IMR-90 (cell line): ENCODE results near the gene MED13. TPM values are rescaled to one million over a fixed set of nuclear protein-coding genes. Genes with fewer than 3 reads are reported as not detected.

Experiments
- ATAC-seq: fragments of 200-7000 bp; cut with Tn5 transposase; 2 replicates; pipeline ENCODE4 v1.9.1; 2020; ENCODE audit warnings: low read depth, mild to moderate bottlenecking, moderate library complexity
- BruUV-seq: library from RNA; stranded (reverse); fragments of 400-500 nt; replicated peaks from 2 replicates; lab custom pipeline; 2021; lab: Mats Ljungman, UMichigan
- CTCF ChIA-PET: fragments of 300-600 bp; formaldehyde crosslinking; extraction: SDS; loops from one replicate; lab custom pipeline; 2021; ENCODE audit warnings: antibody characterized with exemption; lab: Yijun Ruan, JAX
- POLR2A ChIA-PET: fragments of 300-600 bp; sonication (Branson Sonifier 250); formaldehyde crosslinking; loops from one replicate; lab custom pipeline; 2022; ENCODE audit warnings: antibody characterized with exemption; ENCODE audit not compliant: unreplicated experiment; lab: Charles Lee
- DNase-seq: peaks from one replicate; pipeline ENCODE4 v3.0.0; 2013
- H2AFZ ChIP-seq: replicated peaks from 2 replicates; pipeline ENCODE3; 2013; ENCODE audit warnings: low read length, mild to moderate bottlenecking; ENCODE audit not compliant: poor library complexity
- H2AK5ac ChIP-seq: 2 replicates; pipeline ENCODE4 v1.6.1; 2013; ENCODE audit warnings: low read depth, low read length, inconsistent platforms
- H2AK9ac ChIP-seq: replicated peaks from 2 replicates; pipeline ENCODE3; 2013; ENCODE audit warnings: mild to moderate bottlenecking, low read depth, low read length, moderate library complexity; ENCODE audit not compliant: poor library complexity
- H2BK120ac ChIP-seq: 2 replicates; pipeline ENCODE4 v1.6.1; 2013; ENCODE audit warnings: low read depth, low read length, inconsistent platforms
- H2BK15ac ChIP-seq: 3 replicates; pipeline ENCODE4 v1.6.1; 2013; ENCODE audit warnings: low read depth, low read length, inconsistent platforms
- H2BK20ac ChIP-seq: 2 replicates; pipeline ENCODE4 v1.6.1; 2013; ENCODE audit warnings: low read depth, mild to moderate bottlenecking, inconsistent platforms, low read length, moderate library complexity
- H2BK5ac ChIP-seq: 2 replicates; pipeline ENCODE4 v1.6.1; 2013; ENCODE audit warnings: mild to moderate bottlenecking, low read depth, low read length, inconsistent platforms; ENCODE audit not compliant: poor library complexity, severe bottlenecking
- H3K14ac ChIP-seq: replicated peaks from 2 replicates; pipeline ENCODE4 v1.6.1; 2013; ENCODE audit warnings: low read depth, low read length, inconsistent platforms
- H3K18ac ChIP-seq: 2 replicates; pipeline ENCODE4 v1.6.1; 2013; ENCODE audit warnings: low read depth, low read length, control low read depth
- H3K23ac ChIP-seq: 2 replicates; pipeline ENCODE4 v1.6.1; 2013; ENCODE audit warnings: low read depth, low read length, inconsistent platforms
- H3K27ac ChIP-seq: 2 replicates; pipeline ENCODE4 v1.5.1; 2013; ENCODE audit warnings: mild to moderate bottlenecking, control low read depth, low read length; ENCODE audit not compliant: insufficient read depth
- H3K27me3 ChIP-seq: 2 replicates; pipeline ENCODE4 v1.6.1; 2013; ENCODE audit warnings: low read length; ENCODE audit not compliant: control insufficient read depth, insufficient read depth
- H3K36me3 ChIP-seq: 2 replicates; pipeline ENCODE4 v1.6.1; 2013; ENCODE audit warnings: low read length, mixed read lengths; ENCODE audit not compliant: control insufficient read depth, insufficient read depth
- H3K4ac ChIP-seq: 2 replicates; pipeline ENCODE4 v1.6.1; 2013; ENCODE audit warnings: low read depth, low read length, inconsistent platforms
- H3K4me1 ChIP-seq: 2 replicates; pipeline ENCODE4 v1.6.1; 2013; ENCODE audit warnings: low read length, mixed read lengths; ENCODE audit not compliant: control insufficient read depth, insufficient read depth
- H3K4me2 ChIP-seq: 2 replicates; pipeline ENCODE4 v1.6.1; 2013; ENCODE audit warnings: low read depth, mild to moderate bottlenecking, control low read depth, low read length, moderate library complexity
- H3K4me3 ChIP-seq: 2 replicates; pipeline ENCODE4 v1.5.1; 2013; ENCODE audit warnings: low read depth, mild to moderate bottlenecking, control low read depth, low read length, moderate library complexity; ENCODE audit not compliant: insufficient read depth
- H3K56ac ChIP-seq: 2 replicates; pipeline ENCODE4 v1.6.1; 2013; ENCODE audit warnings: low read length, inconsistent platforms; ENCODE audit not compliant: insufficient read depth; ENCODE audit errors: extremely low read depth
- H3K79me1 ChIP-seq, 2 experiments: 2 replicates each; pipeline ENCODE4 v1.6.1; 2013; ENCODE audit warnings: low read length in 2 of 2, inconsistent platforms in 1 of 2, low read depth in 1 of 2
- H3K9ac ChIP-seq: 2 replicates; pipeline ENCODE4 v1.6.1; 2013; ENCODE audit warnings: low read depth, low read length, control low read depth
- H3K9me1 ChIP-seq: 2 replicates; pipeline ENCODE4 v1.6.1; 2013; ENCODE audit warnings: low read length, inconsistent platforms; ENCODE audit not compliant: insufficient read depth
- H3K9me3 ChIP-seq: 2 replicates; pipeline ENCODE4 v1.6.1; 2013; ENCODE audit warnings: low read length; ENCODE audit not compliant: control insufficient read depth, insufficient read depth
- H4K20me1 ChIP-seq: 2 replicates; pipeline ENCODE4 v1.6.1; 2013; ENCODE audit warnings: low read length, inconsistent platforms; ENCODE audit not compliant: insufficient read depth
- H4K5ac ChIP-seq: 2 replicates; pipeline ENCODE4 v1.6.1; 2013; ENCODE audit warnings: mild to moderate bottlenecking, low read depth, low read length, control low read depth
- H4K8ac ChIP-seq, 2 experiments: 2 replicates each; pipeline ENCODE4 v1.6.1; 2013; ENCODE audit warnings: low read depth in 2 of 2, low read length in 2 of 2, control low read depth in 1 of 2, inconsistent platforms in 1 of 2
- H4K91ac ChIP-seq: 2 replicates; pipeline ENCODE4 v1.6.1; 2013; ENCODE audit warnings: low read depth, low read length, inconsistent platforms; ENCODE audit not compliant: insufficient read depth
- CEBPB ChIP-seq: IDR thresholded peaks from 2 replicates; pipeline ENCODE4 v1.6.1; 2012; ENCODE audit warnings: low read depth, low read length, improper control_type of control experiment
- SMC3 ChIP-seq: fragments of 150-350 bp; IDR thresholded peaks from 2 replicates; pipeline ENCODE4 v1.6.1; 2016; ENCODE audit warnings: low read depth, mild to moderate bottlenecking, antibody characterized with exemption, low read length, moderate library complexity
- WGBS, 2 experiments: methylation state at CpG; one replicate each; pipeline versions ENCODE4 v1.1.5 to v1.1.7; 2013; ENCODE audit warnings: missing lambda C conversion rate in 2 of 2; ENCODE audit not compliant: insufficient read length in 1 of 2; ENCODE audit errors: extremely low coverage in 2 of 2; 5-methylcytosine and 5-hydroxymethylcytosine counted together
- dilution Hi-C: fragments of 300-500 bp; cut with HindIII; formaldehyde crosslinking; loops from one replicate; pipeline ENCODE4 v1.14.3; 2018; ENCODE audit warnings: low sequenced_read_pairs; ENCODE audit not compliant: unreplicated experiment
- in situ Hi-C: fragments of 300-500 bp; cut with MboI; formaldehyde crosslinking; loops from 3 replicates; pipeline ENCODE4 v1.14.3; 2019; ENCODE audit warnings: low sequenced_read_pairs, inconsistent platforms, mixed read lengths
- intact Hi-C: fragments of 100-400 bp; cut with micrococcal nuclease; formaldehyde crosslinking; loops from 2 replicates; pipeline ENCODE4 v1.10.0; 2022
- polyA plus RNA-seq, 3 experiments: library from polyadenylated mRNA; depleted of rRNA; stranded (reverse); fragments of >200 nt; gene quantifications; 2 replicates each; pipeline ENCODE4 v1.2.3, GENCODE V29; 2012; ENCODE audit warnings: low replicate concordance in 1 of 3
- total RNA-seq: library from RNA; depleted of rRNA; stranded (reverse); fragments of >200 nt; gene quantifications from 2 replicates; pipeline ENCODE4 v1.2.3, GENCODE V29; 2012

MED13 gene
- total and polyA plus RNA-seq, 2 of the 4 experiments (the other 2 are of a cell fraction): 9.7 to 67.2 TPM

- Histone ChIP-seq H3K27ac (no peak overlapping the region), H3K23ac (no peak overlapping the region), H3K18ac (no peak overlapping the region), H3K4ac (no peak overlapping the region), H3K9me1 (no peaks in the 10 kb centered on the region; the same call in 1 of the 2 replicates), H3K56ac (no peak overlapping the region), H3K4me3 (no peak overlapping the region), H2BK5ac (no peak overlapping the region), H2BK20ac (no peak overlapping the region), H3K36me3 (peaks cover 12% of the 10 kb centered on the region), H3K79me1 (peaks cover 3 to 4% of the 10 kb centered on the region in 2 experiments; a peak in 2 of 4 replicates), H3K4me1 (no peaks in the 10 kb centered on the region), H4K5ac (no peak overlapping the region), H4K8ac (no peak overlapping the region), H2AK9ac (no peak overlapping the region), H3K9ac (no peak overlapping the region), H3K14ac (no peak overlapping the region), H4K20me1 (no peaks in the 10 kb centered on the region), H2AK5ac (no peak overlapping the region), H2AFZ (no peak overlapping the region), H3K4me2 (no peak overlapping the region), H3K9me3 (no peaks in the 10 kb centered on the region), H2BK120ac (no peak overlapping the region), H2BK15ac (no peak overlapping the region), H4K91ac (no peak overlapping the region), H3K27me3 (no peaks in the 10 kb centered on the region)
- dilution Hi-C loops (no loop called here), in situ Hi-C loops (no loop called here), intact Hi-C loops (no loop called here)
- no CpG with 5 or more reads among the region's 1 CpG for WGBS, 2 experiments
- ATAC-seq (no peak), DNase-seq (no peak)
- CTCF ChIA-PET: no interaction called here
- TF ChIP-seq CEBPB: peak; percentile 37; the same call in 1 of the 2 replicates
- TF ChIP-seq SMC3: no peak
- POLR2A ChIA-PET: no interaction called here
- no TSS peak for BruUV-seq
Observed at GRCh38 chr17:61943117-61943516, 122.0 kb downstream of the MED13 start.
